Activated T-cell treated with anti-CD3 and anti-CD28 coated beads for 48 hours (primary cell): ENCODE measurements around the gene TEAD4.
A peak's percentile ranks its signal among the peaks of the same experiment; 100 is the strongest.

Experiments
- DNase-seq: peaks from one replicate; pipeline ENCODE4 v3.0.0-alpha.2; 2020; ENCODE audit warnings: low read depth

The TEAD4 gene

GRCh38 chr12:2959192-2959504, at the start of gene TEAD4:
Gene TEAD4 (plus strand): TSS chr12:2959397.
- DNase-seq = peak; percentile 29

- no peak for DNase-seq
Measured at GRCh38 chr12:2912216-2912575, 47.0 kb upstream of the TEAD4 start.

GRCh38 chr12:2919249-2919648, 39.9 kb upstream of the TEAD4 start:
- no peak for DNase-seq

- DNase-seq = no peak
Measured at GRCh38 chr12:2922329-2922728, 36.9 kb upstream of the TEAD4 start.

- no peak for DNase-seq
Measured at GRCh38 chr12:2923057-2923456, 36.1 kb upstream of the TEAD4 start.

GRCh38 chr12:2924019-2924418, 35.2 kb upstream of the TEAD4 start:
- DNase-seq = no peak

- no peak for DNase-seq
Measured at GRCh38 chr12:2925322-2925995, 33.7 kb upstream of the TEAD4 start.

GRCh38 chr12:2930865-2931264, 28.3 kb upstream of the TEAD4 start:
- no peak for DNase-seq

- DNase-seq = no peak
Measured at GRCh38 chr12:2933586-2933985, 25.6 kb upstream of the TEAD4 start.

GRCh38 chr12:2934371-2934770, 24.8 kb upstream of the TEAD4 start:
- no peak for DNase-seq

- no peak for DNase-seq
Measured at GRCh38 chr12:2936301-2936700, 22.9 kb upstream of the TEAD4 start.

- DNase-seq = no peak
Measured at GRCh38 chr12:2937500-2937899, 21.7 kb upstream of the TEAD4 start.

- no peak for DNase-seq
Measured at GRCh38 chr12:2939191-2939590, 20.0 kb upstream of the TEAD4 start.

- DNase-seq = no peak
Measured at GRCh38 chr12:2940564-2940963, 18.6 kb upstream of the TEAD4 start.

- DNase-seq = no peak
Measured at GRCh38 chr12:2941524-2941923, 17.7 kb upstream of the TEAD4 start.

GRCh38 chr12:2944401-2945047, 14.7 kb upstream of the TEAD4 start:
- DNase-seq = peak; percentile 58

GRCh38 chr12:2949411-2949810, 9.8 kb upstream of the TEAD4 start:
- DNase-seq = no peak

GRCh38 chr12:2955888-2956287, 3.3 kb upstream of the TEAD4 start:
- no peak for DNase-seq

GRCh38 chr12:2957816-2958431, 1.3 kb upstream of the TEAD4 start:
- DNase-seq = no peak

- no peak for DNase-seq
Measured at GRCh38 chr12:2958432-2959191, 585 bp upstream of the TEAD4 start.

- DNase-seq = peak; percentile 20
Measured at GRCh38 chr12:2959505-2960389, 550 bp downstream of the TEAD4 start.

GRCh38 chr12:2960390-2960956, 1.3 kb downstream of the TEAD4 start:
- DNase-seq = peak; percentile 8
